ENCODE data around the gene CDC42EP1.

The CDC42EP1 gene

DNA sequence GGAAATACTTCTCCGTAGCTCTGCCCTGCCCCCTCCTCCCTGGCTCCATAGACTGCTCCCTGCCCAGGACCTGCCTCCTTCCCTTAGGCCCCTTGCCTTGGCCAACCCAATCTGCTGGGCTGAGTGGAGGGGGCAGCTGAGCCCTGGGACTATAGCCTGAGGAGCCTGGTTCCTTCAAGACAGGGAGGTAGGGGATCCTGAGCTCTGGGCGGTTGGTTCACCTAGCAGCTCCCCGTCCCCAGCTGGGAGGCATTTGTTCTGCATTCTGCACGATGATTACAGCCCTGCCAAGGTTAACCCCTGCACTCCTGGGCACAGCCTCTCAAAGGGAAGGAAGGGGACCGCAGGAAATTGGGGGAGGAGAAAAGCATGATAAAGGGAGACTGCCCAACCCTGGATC is 3.6 kb upstream of the CDC42EP1 start:
- DNase-seq (ENCODE audit: low read depth) = no peak
- TF ChIP-seq, protein P1, sequence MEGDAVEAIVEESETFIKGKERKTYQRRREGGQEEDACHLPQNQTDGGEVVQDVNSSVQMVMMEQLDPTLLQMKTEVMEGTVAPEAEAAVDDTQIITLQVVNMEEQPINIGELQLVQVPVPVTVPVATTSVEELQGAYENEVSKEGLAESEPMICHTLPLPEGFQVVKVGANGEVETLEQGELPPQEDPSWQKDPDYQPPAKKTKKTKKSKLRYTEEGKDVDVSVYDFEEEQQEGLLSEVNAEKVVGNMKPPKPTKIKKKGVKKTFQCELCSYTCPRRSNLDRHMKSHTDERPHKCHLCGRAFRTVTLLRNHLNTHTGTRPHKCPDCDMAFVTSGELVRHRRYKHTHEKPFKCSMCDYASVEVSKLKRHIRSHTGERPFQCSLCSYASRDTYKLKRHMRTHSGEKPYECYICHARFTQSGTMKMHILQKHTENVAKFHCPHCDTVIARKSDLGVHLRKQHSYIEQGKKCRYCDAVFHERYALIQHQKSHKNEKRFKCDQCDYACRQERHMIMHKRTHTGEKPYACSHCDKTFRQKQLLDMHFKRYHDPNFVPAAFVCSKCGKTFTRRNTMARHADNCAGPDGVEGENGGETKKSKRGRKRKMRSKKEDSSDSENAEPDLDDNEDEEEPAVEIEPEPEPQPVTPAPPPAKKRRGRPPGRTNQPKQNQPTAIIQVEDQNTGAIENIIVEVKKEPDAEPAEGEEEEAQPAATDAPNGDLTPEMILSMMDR (conservative IDR thresholded peaks at IDR 0.05; ENCODE audit: low read length) = no peak
- no peak overlapping the region for H3K4me3 ChIP-seq (ENCODE audit: low read length)

DNA sequence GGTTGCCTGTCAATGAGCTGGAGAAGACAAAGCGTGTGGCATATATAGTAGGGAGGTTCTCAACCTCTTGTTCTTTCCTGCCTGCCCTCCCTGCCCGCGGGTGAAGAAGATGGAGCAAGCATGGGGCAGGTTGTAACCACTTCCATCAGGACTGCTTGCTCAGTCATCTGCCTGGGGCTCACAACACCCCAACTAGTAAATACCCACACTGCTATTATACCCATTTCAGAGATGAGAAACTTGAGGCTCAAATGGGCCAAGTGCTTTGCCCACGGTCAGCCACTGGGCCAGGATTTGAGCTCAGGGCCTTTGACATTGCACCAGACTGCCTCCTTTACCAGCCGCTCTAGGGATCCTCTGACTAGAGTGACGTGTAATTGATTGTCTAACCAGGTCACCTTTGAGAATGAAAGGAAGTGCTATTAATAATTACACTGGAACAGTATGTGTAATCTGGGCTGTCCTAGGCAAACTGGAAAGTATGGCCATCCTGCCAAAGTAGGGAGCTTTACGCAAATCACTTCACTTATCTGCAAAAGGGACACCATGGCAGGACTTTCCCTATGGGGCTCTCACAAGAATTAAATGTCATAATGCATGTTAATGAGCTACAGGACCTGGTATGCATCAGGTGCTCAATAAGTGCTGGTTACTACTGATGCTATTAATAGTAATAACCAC is 2.8 kb upstream of the CDC42EP1 start:
- no peak for DNase-seq (ENCODE audit: low read depth)
- H3K4me3 ChIP-seq (ENCODE audit: low read length) = no peak overlapping the region
- TF ChIP-seq, protein P1 (conservative IDR thresholded peaks at IDR 0.05; ENCODE audit: low read length) = no peak

DNA sequence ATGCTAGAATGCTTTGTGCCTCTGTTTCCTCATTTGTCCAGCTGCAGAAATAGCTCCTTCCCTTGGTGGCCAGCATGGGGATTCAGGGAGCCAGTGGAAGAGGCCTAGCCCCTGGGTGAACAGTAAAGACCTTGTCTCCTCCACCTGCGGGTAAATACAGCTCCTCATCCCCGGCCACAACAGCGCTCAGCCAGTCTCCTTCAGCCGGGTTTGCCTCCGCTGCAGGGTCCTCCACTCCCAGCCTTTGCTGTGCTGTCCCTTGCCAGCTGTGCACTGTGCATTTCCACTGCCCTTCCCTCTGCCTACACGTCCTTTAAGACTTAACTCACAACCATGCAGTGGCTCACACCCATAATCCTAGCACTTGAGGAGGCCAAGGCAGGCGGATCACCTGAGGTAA is 1.5 kb upstream of the CDC42EP1 start:
- DNase-seq (ENCODE audit: low read depth) = no peak
- TF ChIP-seq, protein P1 (conservative IDR thresholded peaks at IDR 0.05; ENCODE audit: low read length) = no peak
- H3K4me3 ChIP-seq (ENCODE audit: low read length) = no peak overlapping the region

DNA sequence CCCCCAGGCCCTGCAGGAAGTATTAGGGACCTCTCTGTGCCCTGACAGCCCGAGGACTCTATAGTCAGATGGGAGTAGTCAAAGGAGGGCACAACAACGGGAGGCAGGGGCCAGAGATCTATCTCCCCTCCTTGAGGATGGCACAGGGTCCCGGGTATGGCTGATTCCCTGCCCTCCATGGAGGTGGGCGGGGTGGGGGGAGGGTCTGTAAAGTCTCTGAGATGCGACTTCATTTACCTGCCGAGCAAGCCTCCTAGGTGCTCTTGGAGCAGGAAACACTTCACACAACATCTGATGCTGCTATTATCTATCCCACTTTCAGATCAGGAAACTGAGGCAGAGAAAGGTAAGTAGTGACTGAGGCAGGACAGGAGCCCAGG is 769 bp upstream of the CDC42EP1 start:
- TF ChIP-seq, protein P1 (conservative IDR thresholded peaks at IDR 0.05; ENCODE audit: low read length) = no peak
- DNase-seq (ENCODE audit: low read depth) = no peak
- peak overlapping the region; percentile 59 for H3K4me3 ChIP-seq (ENCODE audit: low read length)

DNA sequence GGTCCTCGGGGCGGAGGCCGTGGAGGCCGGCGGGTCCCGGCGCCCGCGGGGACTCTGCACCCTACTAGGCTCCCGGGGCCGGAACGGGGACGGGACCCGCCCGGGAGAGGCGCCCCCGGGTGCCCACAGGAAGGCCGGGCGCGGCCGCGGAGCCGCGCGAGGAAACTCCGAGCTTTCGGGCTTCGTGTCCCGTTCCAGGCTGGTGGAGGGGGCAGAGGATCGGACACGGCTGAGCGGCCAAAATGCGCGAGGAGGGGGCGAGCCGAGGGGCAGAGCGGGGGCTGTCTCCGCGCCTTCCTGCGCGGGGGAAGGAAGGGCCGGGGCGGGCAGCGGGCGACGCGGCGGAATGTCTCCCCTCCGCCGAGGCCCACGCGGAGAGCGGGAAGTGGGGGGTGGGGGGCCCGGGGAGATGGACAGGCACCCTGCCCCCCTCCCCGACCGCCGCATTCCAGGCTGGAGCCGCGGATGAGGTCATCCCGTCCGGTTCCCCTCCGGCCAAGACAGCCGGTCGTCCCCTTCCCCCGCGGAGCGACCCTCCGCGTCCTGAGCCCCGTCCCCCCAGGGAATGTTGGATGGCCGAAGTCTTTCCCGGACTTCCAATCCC is 430 bp downstream of the CDC42EP1 start:
- DNase-seq (ENCODE audit: low read depth) = peak; percentile 66
- TF ChIP-seq, protein P1 (conservative IDR thresholded peaks at IDR 0.05; ENCODE audit: low read length) = no peak
- peak overlapping the region; percentile 88 for H3K4me3 ChIP-seq (ENCODE audit: low read length)

DNA sequence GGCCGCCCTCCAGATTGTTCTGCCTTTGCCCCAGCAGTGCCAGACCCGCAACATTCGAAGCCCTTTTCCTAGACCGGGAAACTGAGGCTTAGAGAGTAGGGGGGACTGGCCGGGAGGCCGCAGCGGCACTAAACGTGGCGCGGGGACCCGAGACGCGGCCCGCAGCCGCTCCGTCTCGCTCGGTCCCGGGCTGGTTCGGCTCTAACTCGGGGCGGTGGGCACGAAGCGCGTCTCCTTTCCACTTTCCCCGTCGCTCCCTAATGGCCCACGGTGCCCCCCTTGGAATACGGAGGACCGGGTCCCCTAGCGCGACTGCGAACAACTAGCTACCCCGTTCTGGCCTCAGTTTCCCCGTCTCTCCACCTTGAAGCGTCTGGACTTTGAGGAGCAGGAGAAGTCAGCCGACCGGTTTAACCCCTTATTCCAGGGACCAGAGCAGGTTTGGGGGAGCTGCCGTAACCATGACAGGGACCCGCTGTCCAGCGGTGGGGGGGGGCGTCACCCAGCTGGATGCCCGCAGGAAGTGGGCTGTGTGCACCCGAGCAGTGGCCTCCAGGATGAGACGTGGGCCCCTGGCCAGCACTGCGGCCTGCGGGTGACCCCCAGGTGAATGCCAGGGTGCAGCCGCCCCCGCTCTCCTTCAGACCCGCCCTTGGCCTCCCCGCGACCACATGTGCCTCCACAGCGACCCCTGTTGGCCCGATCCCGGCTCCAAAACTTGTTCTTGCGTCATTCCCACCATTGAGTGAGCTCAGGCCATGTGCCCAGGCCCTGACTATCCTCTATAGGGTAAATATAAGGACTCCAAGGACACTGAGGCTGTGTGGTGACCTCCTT is 1.1 kb downstream of the CDC42EP1 start:
- peak; percentile 83 for DNase-seq (ENCODE audit: low read depth)
- TF ChIP-seq, protein P1 (conservative IDR thresholded peaks at IDR 0.05; ENCODE audit: low read length) = peak; percentile 77
- peak overlapping the region; percentile 88 for H3K4me3 ChIP-seq (ENCODE audit: low read length)

All from AG10803 (cell line).